Esophagus squamous epithelium (tissue), 4 donors: ENCODE results near the gene MIXL1.

Source experiments
- CTCF ChIP-seq, 6 experiments: fragments of 450-650 bp in 4 of 6; fragments of 200-600 bp in 2 of 6; sonication (generic) in 2 of 6; IDR thresholded peaks; one replicate each; pipeline ENCODE4 v1.5.1; 2016 to 2019; ENCODE audit warnings: antibody characterized with exemption in 6 of 6, mild to moderate bottlenecking in 4 of 6, moderate library complexity in 4 of 6
- POLR2A ChIP-seq, 4 donors: fragments of 450-650 bp; IDR thresholded peaks; one replicate each; pipeline ENCODE4 v1.6.1; 2017; ENCODE audit warnings: antibody characterized with exemption in 4 of 4, mild to moderate bottlenecking in 4 of 4, moderate library complexity in 3 of 4

DNA sequence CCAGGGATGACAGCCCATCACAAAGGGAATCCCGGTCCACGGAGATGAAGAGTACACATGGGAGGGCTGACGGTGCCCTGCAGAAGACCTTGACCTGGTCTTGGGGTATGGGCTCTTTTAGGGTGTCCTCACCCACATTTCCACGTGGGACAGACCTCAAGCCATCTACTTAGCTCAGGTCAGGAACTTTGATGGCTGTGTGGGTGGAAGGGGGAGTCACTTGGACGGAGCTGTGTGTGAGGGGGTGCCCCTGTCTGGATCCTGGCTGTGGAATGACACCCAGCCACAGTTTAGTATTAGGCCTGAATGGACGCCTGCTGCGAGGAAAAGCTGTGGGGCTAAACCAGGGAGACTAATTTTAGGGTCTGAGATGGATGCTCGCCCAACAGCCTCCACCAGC lies 10.9 kb upstream of the MIXL1 start:
- no peak for TF ChIP-seq CTCF (IDR thresholded peaks at IDR 0.05)
- TF ChIP-seq POLR2A (IDR thresholded peaks at IDR 0.05): no peak
